ENCODE results near the gene DHRS7B.
A peak's percentile ranks its signal among the peaks of the same experiment; 100 is the strongest.

DHRS7B gene

GRCh38 chr17:21193031-21193430 lies 66.3 kb downstream of the DHRS7B start:
- DNase-seq (ENCODE audit: insufficient read length, low spot score) (no peak), FAIRE-seq (no peak)
- TF ChIP-seq, protein P1, sequence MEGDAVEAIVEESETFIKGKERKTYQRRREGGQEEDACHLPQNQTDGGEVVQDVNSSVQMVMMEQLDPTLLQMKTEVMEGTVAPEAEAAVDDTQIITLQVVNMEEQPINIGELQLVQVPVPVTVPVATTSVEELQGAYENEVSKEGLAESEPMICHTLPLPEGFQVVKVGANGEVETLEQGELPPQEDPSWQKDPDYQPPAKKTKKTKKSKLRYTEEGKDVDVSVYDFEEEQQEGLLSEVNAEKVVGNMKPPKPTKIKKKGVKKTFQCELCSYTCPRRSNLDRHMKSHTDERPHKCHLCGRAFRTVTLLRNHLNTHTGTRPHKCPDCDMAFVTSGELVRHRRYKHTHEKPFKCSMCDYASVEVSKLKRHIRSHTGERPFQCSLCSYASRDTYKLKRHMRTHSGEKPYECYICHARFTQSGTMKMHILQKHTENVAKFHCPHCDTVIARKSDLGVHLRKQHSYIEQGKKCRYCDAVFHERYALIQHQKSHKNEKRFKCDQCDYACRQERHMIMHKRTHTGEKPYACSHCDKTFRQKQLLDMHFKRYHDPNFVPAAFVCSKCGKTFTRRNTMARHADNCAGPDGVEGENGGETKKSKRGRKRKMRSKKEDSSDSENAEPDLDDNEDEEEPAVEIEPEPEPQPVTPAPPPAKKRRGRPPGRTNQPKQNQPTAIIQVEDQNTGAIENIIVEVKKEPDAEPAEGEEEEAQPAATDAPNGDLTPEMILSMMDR (IDR thresholded peaks at IDR 0.05; ENCODE audit: insufficient read depth, missing control alignments), result no peak

DNA sequence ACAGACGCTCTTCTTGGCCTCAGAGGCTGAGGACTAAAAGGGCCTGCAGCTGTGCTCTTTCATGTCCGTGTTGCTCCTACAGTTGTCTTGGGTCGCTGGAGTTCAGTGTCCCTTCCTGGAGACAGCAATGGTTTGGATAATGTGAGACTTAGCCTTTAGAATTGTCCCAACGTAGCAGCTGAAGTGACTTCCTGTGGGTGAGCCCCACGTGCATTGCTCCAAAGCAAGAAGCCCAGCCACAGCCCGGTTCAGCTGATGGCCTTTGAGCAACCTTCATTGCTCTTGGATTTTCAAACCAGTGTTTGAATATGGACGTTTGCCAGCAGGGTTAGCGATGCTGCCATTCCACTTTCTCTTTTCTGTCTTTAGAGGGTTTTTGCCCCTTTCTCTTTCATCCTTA lies 67.5 kb downstream of the DHRS7B start:
- no peak for DNase-seq (ENCODE audit: insufficient read length, low spot score)
- no peak for FAIRE-seq
- TF ChIP-seq, protein P1 (IDR thresholded peaks at IDR 0.05; ENCODE audit: insufficient read depth, missing control alignments), result no peak

DNA sequence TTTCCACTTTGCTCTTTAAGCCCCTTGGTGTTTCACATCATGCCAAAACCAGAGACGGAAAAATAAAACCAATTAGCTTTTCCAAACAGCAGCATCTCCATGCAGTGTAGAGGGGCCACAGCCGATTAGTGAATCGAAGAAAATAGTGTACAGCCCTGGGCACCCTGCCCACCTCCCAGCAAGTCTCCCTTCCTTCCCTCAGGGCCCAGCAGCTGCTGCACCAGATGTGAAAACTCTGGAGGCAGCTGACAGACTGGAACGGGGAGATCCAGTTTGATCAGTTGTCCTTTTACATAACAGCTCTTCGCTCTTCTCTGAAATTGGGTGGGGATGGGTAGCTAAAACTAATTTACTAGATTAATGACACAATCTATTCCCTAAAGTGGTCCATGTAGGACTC lies 67.9 kb downstream of the DHRS7B start:
- no peak for DNase-seq (ENCODE audit: insufficient read length, low spot score)

GRCh38 chr17:21196126-21196525 lies 69.4 kb downstream of the DHRS7B start:
- TF ChIP-seq, protein P1 (IDR thresholded peaks at IDR 0.05; ENCODE audit: insufficient read depth, missing control alignments), result no peak
- FAIRE-seq, result no peak
- no peak for DNase-seq (ENCODE audit: insufficient read length, low spot score)

More for the DNA sequence above, 67.9 kb downstream of the DHRS7B start:
- TF ChIP-seq, protein P1 (IDR thresholded peaks at IDR 0.05; ENCODE audit: insufficient read depth, missing control alignments), result no peak
- no peak for FAIRE-seq

DNA sequence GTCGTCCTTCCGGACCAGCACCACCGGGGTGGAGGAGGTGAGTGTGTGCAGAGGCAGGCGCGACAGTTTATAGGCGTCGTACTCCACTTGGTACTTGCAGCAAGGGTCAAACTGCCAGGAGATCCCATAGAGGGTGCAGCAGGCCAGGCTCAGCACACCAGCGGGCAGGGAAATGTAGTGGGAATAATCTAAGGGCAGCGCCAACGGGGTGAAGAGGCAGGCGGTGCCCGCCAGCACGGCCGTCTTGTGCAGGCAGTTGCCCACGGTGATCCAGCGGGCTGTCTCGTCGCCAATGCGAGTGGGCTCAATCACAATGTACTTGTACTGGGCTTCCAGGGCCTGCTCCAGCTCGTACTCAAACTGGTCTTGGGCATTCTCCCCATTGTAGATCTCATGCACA lies 71.6 kb downstream of the DHRS7B start:
- FAIRE-seq (no peak), DNase-seq (ENCODE audit: insufficient read length, low spot score) (no peak)
- TF ChIP-seq, protein P1 (IDR thresholded peaks at IDR 0.05; ENCODE audit: insufficient read depth, missing control alignments), result no peak

GRCh38 chr17:21199311-21199710 lies 72.5 kb downstream of the DHRS7B start:
- FAIRE-seq (no peak), DNase-seq (ENCODE audit: insufficient read length, low spot score) (peak; percentile 88)
- TF ChIP-seq, protein P1 (IDR thresholded peaks at IDR 0.05; ENCODE audit: insufficient read depth, missing control alignments), result no peak

DNA sequence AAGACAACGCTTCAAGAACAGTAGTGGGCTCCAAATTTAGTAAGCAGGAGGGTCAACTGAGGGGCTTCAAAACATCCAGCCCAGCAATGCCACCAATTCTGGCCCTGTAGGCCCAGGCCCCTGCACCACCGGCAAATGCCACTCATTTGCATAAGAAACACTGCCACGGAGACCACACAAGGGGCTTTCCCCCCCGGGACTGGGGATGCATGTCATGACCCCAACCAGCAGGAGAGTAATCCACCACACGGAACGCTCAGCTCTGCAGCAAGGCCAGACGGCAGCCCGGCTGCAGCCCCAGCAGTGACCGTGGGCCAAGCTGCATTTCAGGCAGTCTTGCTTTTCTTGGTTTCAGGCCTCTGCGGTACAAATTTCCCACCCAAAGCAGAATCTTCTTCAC lies 73.1 kb downstream of the DHRS7B start:
- DNase-seq (ENCODE audit: insufficient read length, low spot score) (no peak), FAIRE-seq (no peak)
- TF ChIP-seq, protein P1 (IDR thresholded peaks at IDR 0.05; ENCODE audit: insufficient read depth, missing control alignments), result no peak

Measured in D721Med (cell line).